HFFc6 (cell line): ENCODE measurements around the gene ZNF521. TPM values are rescaled to one million over a fixed set of nuclear protein-coding genes. Genes with fewer than 3 reads are reported as not detected.

Source experiments
- DNase-seq: peaks from one replicate; pipeline ENCODE4 v3.0.0-alpha.2; 2018
- H3K27ac Mint-ChIP-seq: 2 replicates; pipeline ENCODE4 v1.8.0; 2020; ENCODE audit warnings: mild to moderate bottlenecking, mixed read lengths
- H3K27me3 Mint-ChIP-seq: 2 replicates; pipeline ENCODE4 v1.8.0; 2021; ENCODE audit warnings: mild to moderate bottlenecking, moderate library complexity, mixed read lengths; ENCODE audit not compliant: insufficient read depth
- H3K36me3 Mint-ChIP-seq: 2 replicates; pipeline ENCODE4 v1.8.0; 2021; ENCODE audit warnings: low read depth, mixed read lengths
- H3K4me1 Mint-ChIP-seq: 2 replicates; pipeline ENCODE4 v1.8.0; 2020; ENCODE audit warnings: low read depth, mixed read lengths
- H3K4me3 Mint-ChIP-seq: 2 replicates; pipeline ENCODE4 v1.8.0; 2020; ENCODE audit warnings: mild to moderate bottlenecking, moderate library complexity, mixed read lengths
- H3K9me3 Mint-ChIP-seq: 2 replicates; pipeline ENCODE4 v1.8.0; 2020; ENCODE audit warnings: mild to moderate bottlenecking, mixed read lengths
- CTCF ChIP-seq: fragments of 200-600 bp; sonication (generic); IDR thresholded peaks from 2 replicates; pipeline ENCODE4 v1.5.0; 2021; ENCODE audit warnings: antibody characterized with exemption, mild to moderate bottlenecking
- total RNA-seq, 6 experiments: library from RNA; stranded (reverse); fragmentation: NEBNext Ultra II Directional; extraction: Animal tissue kit (Norgen Biotek cat#: 25700); gene quantifications; 2 replicates in 1 of 6; 3 replicates in 5 of 6; pipeline ENCODE4 v1.2.3, GENCODE V29; 2021

The ZNF521 gene
- total RNA-seq, 6 experiments from 2014 or later: 0.27 to 5.3 (median 0.84) TPM

- H3K4me1 Mint-ChIP-seq: peaks cover 6% of the 10 kb centered on the region; the same call in 1 of the 2 replicates
- no peaks in the 10 kb centered on the region for H3K9me3 Mint-ChIP-seq
- no peaks in the 10 kb centered on the region for H3K36me3 Mint-ChIP-seq
- no peaks in the 10 kb centered on the region; the same call in 1 of the 2 replicates for H3K27me3 Mint-ChIP-seq
- no peak for TF ChIP-seq CTCF
- DNase-seq: no peak
- H3K4me3 Mint-ChIP-seq: no peak overlapping the region
- no peak overlapping the region for H3K27ac Mint-ChIP-seq
Observed at GRCh38 chr18:25313268-25313667, 38.7 kb downstream of the ZNF521 start.

- Mint-ChIP-seq H3K4me1 (peaks cover 13% of the 10 kb centered on the region; the same call in 1 of the 2 replicates), H3K27ac (no peak overlapping the region), H3K27me3 (no peaks in the 10 kb centered on the region; the same call in 1 of the 2 replicates), H3K4me3 (no peak overlapping the region), H3K36me3 (no peaks in the 10 kb centered on the region), H3K9me3 (no peaks in the 10 kb centered on the region)
- peak; percentile 55 for DNase-seq
- TF ChIP-seq CTCF: peak; percentile 61
Observed at GRCh38 chr18:25310045-25310444, 41.9 kb downstream of the ZNF521 start.

GRCh38 chr18:25308381-25308780, 43.6 kb downstream of the ZNF521 start:
- DNase-seq: no peak
- H3K27ac Mint-ChIP-seq: no peak overlapping the region
- no peaks in the 10 kb centered on the region; the same call in 1 of the 2 replicates for H3K27me3 Mint-ChIP-seq

GRCh38 chr18:25307192-25307591, 44.8 kb downstream of the ZNF521 start:
- Mint-ChIP-seq H3K27me3 (no peaks in the 10 kb centered on the region; the same call in 1 of the 2 replicates), H3K36me3 (no peaks in the 10 kb centered on the region), H3K4me1 (peaks cover 13% of the 10 kb centered on the region; the same call in 1 of the 2 replicates), H3K27ac (no peak overlapping the region), H3K9me3 (no peaks in the 10 kb centered on the region), H3K4me3 (no peak overlapping the region)
- no peak for DNase-seq
- no peak for TF ChIP-seq CTCF

More at GRCh38 chr18:25308381-25308780, 43.6 kb downstream of the ZNF521 start:
- TF ChIP-seq CTCF: no peak
- Mint-ChIP-seq H3K4me1 (peaks cover 13% of the 10 kb centered on the region; the same call in 1 of the 2 replicates), H3K36me3 (no peaks in the 10 kb centered on the region), H3K9me3 (no peaks in the 10 kb centered on the region), H3K4me3 (no peak overlapping the region)

GRCh38 chr18:25306671-25307070, 45.3 kb downstream of the ZNF521 start:
- DNase-seq: no peak
- no peaks in the 10 kb centered on the region for H3K9me3 Mint-ChIP-seq
- no peaks in the 10 kb centered on the region for H3K36me3 Mint-ChIP-seq
- H3K4me3 Mint-ChIP-seq: no peak overlapping the region
- H3K4me1 Mint-ChIP-seq: peaks cover 13% of the 10 kb centered on the region; the same call in 1 of the 2 replicates
- H3K27me3 Mint-ChIP-seq: no peaks in the 10 kb centered on the region; the same call in 1 of the 2 replicates
- TF ChIP-seq CTCF: no peak
- H3K27ac Mint-ChIP-seq: no peak overlapping the region
